ENCODE measurements around the gene RAB3IL1. TPM values are rescaled to one million over a fixed set of nuclear protein-coding genes. Genes with fewer than 3 reads are reported as not detected.

RAB3IL1 gene
- total and polyA plus RNA-seq, 9 of the 15 experiments (the other 6 are each of a cell fraction or from before 2014, with no cell fraction given) = 0.15 to 42.6 (median 15.5) TPM

DNA sequence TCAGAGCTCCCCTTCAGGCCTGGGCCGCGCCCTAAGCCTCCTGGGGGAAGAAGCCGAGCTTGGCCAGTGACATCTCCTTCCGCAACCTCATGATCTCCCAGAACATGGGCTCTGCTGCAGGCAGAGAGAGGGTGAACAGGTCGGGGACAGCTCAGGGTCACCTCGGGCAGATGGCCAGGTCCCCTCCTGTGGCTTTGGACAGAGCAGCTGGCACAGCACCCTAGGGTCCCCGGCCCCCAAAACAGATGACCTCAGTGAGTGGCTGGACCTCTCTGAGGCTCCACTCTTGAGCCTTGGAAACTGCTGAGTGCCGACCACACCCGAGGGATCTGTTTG, 19.2 kb downstream of the RAB3IL1 start:
- DNase-seq (ENCODE audit: extremely low read depth in 1 of 4, low spot score in 3 of 4) = no peak
- Histone ChIP-seq H3K79me2 (ENCODE audit: control insufficient read depth, insufficient read depth, low read length) (no peaks in the 10 kb centered on the region), H3K4me2 (ENCODE audit: insufficient read depth, low read length) (no peak overlapping the region), H3K4me3 (no peak overlapping the region), H3K27me3 (ENCODE audit: control insufficient read depth in 2 of 2, insufficient read depth in 2 of 2, low read length in 2 of 2) (no peaks in the 10 kb centered on the region), H3K9me3 (replicated peaks; ENCODE audit: control insufficient read depth, insufficient read depth, low read depth, low read length) (no peaks in the 10 kb centered on the region), H3K36me3 (ENCODE audit: control insufficient read depth, insufficient read depth, low read length) (peaks cover 72% of the 10 kb centered on the region; the same call in 2 of the 3 replicates), H3K9me1 (ENCODE audit: control insufficient read depth, insufficient read depth, low read length) (no peaks in the 10 kb centered on the region), H3K9ac (ENCODE audit: insufficient read depth in 1 of 2, low read depth in 2 of 2, low read length in 2 of 2) (peak overlapping the region in 1 of 2 experiments; percentile 47; a peak in 2 of 4 replicates), H3K27ac (ENCODE audit: extremely low read depth, low read depth, low read length) (no peak overlapping the region; the same call in 2 of the 3 replicates), H4K20me1 (replicated peaks; ENCODE audit: control insufficient read depth, insufficient read depth, low read length) (no peaks in the 10 kb centered on the region), H2AFZ (ENCODE audit: low read depth, low read length) (no peak overlapping the region), H3K4me1 (replicated peaks in 1 of 2; ENCODE audit: control insufficient read depth in 2 of 2, insufficient read depth in 2 of 2, low read length in 2 of 2) (peaks cover 4 to 38% of the 10 kb centered on the region in 2 experiments; a peak in 4 of 5 replicates)
- no TSS peak for BruUV-seq (replicated peaks)
- WGBS (ENCODE audit: insufficient coverage, low coverage, missing lambda C conversion rate) = 75% methylated on average over 7 of the region's 9 CpGs
- no peak for TF ChIP-seq TEAD1 (CRISPR knock-in tag; IDR thresholded peaks at IDR 0.05)
- TF ChIP-seq RERE (CRISPR knock-in tag; IDR thresholded peaks at IDR 0.05; ENCODE audit: borderline replicate concordance) = 0 out of 2 replicates have a peak, but pooled peaks have one; percentile 39
- no peak for ATAC-seq
- ChIA-PET POLR2A (interaction anchor here (0.6 to 10.7 kb wide), 5 partner anchors 49 to 105 kb away, joined by 3 to 109 read pairs (median 25); partner anchors contain the start of genes BEST1 and FTH1), CTCF (ENCODE audit: low intra/inter-chr PET ratio) (interaction anchor here (0.8 to 6.7 kb wide), 5 partner anchors 49 to 209 kb away, joined by 3 to 98 read pairs (median 51); no protein-coding TSS in a partner anchor)
- no peak for FAIRE-seq
- in situ Hi-C loops (cut with MboI) = loop anchor here (5.0 kb wide), 3 partner anchors 49 to 209 kb away; no protein-coding TSS in a partner anchor
- intact Hi-C loops (cut with micrococcal nuclease) = loop anchor here (2.0 kb wide), 1 partner anchor 101 kb away; no protein-coding TSS in a partner anchor

Data from K562 (cell line).